Measurements from ENCODE around the gene CNTFR.
"Not testable (repeated sequence)": the region's sequence is repeated elsewhere in the genome, so short reads cannot be mapped to it uniquely, and the experiment has no call there.

The CNTFR gene, protein sequence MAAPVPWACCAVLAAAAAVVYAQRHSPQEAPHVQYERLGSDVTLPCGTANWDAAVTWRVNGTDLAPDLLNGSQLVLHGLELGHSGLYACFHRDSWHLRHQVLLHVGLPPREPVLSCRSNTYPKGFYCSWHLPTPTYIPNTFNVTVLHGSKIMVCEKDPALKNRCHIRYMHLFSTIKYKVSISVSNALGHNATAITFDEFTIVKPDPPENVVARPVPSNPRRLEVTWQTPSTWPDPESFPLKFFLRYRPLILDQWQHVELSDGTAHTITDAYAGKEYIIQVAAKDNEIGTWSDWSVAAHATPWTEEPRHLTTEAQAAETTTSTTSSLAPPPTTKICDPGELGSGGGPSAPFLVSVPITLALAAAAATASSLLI

DNA sequence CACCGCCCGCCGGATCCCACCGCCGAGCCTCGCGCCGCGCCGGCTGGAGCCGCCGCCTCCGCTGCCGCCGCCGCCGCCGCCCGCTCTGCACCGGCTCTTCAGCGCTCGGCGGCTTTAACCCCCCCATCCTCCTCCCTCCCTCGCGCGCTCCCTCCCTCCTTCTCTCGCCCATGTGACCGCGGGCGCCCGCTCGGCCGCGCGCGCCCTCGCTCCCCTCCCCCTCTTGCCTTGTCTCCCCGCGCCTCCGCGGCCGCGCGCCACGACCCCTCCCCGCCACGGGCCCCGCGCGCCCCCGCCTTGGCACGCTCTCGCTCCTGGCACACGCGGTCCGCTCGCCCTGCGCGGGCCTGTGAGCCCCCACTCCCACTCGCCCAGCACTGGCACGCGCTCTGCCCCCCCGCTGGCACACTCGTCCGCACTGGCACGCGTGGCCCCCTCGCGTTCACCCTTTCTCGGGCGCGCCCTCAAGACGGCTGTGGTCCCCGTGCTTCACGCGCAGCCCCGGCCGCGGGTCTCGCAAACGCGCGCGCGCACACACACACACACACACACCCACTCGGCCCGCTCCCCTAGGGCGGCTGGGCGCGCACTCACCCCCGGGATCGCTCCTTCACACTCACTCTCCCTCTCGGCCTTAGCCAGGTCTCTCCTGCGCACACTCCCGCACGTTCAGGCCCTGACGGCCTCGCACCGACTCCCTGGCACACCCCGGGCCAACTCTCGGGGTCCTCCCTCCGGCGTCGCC lies at the start of gene CNTFR:
Gene CNTFR (minus strand): TSS at position 89 of the 745 bp plus-strand sequence. CDS start 20,743 bp downstream, outside the sequence.
- no peak for DNase-seq (ENCODE audit: low spot score)

DNA sequence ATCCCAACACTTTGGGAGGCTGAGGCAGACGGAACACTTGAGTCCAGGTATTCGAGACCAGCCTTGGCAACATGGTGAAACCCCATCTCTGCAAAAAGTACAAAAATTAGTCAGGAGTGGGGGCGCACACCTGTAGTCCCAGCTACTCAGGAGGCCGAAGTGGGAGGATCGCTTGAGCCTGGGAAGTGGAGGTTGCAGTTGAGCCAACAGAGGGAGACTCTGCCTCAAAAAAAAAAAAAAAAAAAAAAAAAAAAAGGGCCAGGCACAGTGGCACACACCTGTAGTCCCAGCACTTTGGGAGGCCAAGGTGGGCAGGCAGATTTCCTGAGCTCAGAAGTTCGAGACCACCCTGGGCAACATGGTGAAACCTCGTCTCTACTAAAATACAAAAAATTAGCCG lies 49.8 kb upstream of the CNTFR start:
- not testable (repeated sequence) for DNase-seq (ENCODE audit: low spot score)

DNA sequence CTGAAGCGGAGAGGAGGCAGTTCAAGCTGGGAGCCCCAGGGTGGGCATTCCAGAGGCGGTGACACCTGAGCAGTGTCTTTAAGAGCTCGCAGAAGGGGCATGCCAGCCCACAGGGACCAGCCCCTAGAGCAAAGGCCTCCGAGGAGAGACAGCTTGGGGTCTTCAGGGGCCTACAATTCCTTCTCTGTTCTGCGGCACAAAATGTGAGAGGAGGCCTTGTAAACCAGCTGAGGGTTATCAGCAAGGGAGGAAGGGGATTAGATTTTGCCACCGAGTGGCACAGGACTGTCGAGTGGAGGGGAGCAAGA lies 48.6 kb upstream of the CNTFR start:
- no peak for DNase-seq (ENCODE audit: low spot score)

DNA sequence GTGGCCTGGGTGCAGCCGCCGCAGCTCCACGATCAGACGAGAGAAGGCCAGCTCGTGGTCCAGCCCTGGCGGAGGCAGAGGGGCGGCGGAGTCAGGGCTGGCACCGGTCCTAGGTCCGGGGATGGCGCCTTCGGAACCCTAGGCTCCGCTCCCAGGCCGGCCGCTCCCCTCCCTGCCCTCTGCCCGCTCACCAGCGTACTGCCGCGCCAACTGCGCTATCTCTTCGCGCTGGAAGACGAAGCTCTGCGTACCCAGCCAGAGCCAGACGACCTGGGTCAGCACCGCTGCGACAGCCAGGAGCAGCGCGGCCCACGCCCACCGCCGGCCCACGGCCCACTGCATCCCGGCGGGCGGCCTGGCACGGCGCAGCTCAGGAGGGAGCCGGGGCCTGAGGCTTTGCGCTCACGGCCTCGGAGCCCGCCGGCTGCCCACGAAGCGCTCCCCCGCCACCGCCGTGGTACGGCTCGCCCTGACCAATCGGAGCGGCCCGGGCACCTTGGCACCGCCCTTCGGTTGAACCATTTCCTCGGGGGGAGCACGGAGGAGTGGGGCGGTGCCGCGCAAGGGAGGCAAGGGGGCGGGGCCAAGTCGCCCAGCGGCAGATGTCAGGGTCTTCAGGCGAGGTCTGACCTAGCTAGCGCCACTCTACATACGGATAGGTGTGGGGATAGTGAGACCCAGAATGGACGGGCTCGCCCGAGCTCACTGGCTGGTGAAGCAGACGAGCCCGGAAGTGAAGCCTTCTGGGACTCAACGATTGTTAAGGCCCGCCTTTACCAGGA lies 48.0 kb upstream of the CNTFR start, which contains the start of gene SIGMAR1:
Gene SIGMAR1 (minus strand): TSS at position 432 of the 782 bp plus-strand sequence. CDS start 90 bp downstream, at position 342.
- DNase-seq (ENCODE audit: low spot score) = peak; percentile 92

DNA sequence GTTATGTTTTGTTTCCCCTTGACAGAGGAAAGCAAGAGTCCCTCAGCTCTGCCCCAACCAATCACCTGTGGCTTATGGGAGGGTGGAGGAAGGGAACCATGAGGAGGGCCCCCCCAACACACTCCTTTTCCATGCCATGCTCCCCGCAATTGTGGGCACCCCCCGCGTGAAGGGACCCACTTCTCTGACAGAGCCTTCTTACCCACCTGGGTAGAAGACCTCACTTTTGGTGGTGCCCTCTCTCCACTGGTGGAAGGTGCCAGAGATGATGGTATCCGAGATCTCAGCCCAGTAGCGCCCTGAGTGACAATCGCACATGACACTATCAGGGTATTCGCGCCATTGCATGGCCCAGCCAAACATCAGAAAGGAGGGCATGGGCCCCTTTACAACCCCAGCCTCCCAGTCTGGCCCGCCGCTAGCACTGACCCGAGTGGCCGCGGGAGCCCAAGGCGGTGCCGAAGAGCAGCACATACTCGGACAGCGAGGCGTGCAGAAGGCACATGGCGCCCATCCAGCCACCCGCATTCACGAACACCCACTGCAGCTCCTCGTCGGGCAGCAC lies 47.3 kb upstream of the CNTFR start:
- no peak for DNase-seq (ENCODE audit: low spot score)

DNA sequence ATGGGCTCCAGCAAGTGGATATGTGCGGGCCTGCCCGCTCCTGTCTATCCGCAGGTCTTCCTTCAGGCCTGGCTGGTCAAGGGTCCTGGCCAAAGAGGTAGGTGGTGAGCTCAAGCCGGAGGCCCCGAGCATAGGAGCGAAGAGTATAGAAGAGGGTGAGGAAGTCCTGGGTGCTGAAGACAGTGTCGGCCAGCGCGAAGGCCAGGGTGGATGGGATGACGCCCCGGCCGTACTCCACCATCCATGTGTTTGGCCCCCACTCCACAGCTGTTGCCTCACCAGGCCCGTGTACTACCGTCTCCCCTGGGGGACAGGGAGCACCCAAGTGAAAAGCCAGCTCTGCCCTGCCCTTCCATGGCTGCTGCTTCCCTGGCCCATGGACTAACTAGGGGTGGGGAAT lies 46.0 kb upstream of the CNTFR start:
- DNase-seq (ENCODE audit: low spot score) = no peak

DNA sequence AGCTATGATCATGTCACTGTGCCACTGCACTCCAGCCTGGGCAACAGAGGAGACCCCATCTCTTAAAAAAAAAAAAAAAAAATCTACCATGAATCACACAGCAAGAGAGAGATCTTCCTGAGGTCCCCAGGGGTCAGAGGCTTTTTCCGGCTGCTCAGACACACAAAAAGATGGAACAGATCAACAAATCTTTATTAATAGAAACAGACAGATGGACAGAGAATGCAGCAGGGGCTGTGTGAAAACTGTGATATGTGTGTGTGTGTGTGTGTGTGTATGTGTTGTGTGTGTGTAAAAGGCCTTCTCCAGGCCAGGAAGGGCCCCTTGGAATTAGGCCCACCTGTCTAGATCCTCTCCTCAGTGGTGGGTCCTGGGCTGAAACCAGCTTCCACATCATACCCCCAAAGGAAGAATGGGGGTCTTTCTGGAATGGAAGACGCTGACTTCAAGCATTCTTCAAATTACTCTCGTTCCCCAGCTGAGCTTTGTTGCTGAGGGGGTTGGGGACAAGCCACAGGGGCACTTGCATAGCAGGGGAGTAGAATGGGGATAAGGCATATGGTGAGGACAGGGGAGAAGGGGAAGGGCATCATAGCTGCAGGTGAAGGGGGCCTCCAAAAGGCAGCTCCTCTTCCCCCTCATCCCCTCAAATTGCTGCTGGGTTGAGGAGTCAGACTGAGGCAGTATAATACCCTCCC lies 45.2 kb upstream of the CNTFR start:
- no peak for DNase-seq (ENCODE audit: low spot score)

DNA sequence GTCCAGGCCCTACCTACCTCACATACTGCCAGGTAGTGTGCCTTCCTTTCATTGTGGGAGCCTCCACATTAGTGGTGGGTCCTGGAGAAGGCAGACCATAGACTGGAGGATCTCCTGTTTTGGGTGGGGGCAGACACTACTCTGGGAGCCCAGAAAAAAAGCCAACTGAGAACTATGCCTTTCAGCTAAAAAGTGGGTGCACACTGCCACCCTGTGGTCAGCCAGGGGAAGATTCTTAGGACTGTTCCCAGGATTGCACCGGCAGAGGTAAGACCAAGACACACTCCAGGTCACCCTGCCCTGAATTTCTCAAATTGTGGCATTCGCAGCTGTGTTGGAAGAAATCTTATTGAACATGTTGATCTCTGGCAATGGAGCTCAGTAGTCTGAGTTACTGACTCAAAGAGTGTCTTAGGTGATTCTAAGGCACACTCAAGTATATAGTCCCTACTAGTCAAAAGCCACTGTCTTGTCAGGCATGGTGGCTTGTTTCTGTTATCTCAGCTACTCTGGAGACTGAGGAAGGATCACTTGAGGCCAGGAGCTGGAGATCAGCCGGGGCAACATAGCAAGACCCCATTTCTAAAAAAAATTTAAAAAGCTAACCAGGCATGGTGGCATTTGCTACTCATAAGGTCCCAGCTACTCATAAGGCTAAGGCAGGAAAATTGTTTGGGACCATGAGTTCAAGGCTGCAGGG lies 44.5 kb upstream of the CNTFR start:
- peak; percentile 76 for DNase-seq (ENCODE audit: low spot score)

DNA sequence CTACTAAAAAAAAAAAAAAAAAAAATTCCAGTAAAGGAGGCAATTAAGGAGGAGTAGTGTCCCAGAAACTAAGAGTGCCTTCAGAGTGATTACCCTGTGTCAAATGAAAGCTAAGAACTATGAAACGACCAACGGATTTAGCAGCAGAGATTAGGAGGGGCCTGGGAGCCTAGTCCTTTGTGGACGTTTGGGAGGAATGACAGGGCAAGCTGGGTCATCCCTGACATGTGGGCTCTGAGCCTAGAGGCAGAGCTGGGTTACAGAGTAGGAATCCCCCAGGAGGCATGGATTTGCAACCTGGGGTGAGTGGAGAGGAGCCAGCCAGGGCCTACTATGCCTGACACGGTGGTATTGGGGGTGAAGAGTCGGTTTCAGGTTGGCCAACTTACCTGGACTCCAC lies 43.6 kb upstream of the CNTFR start:
- DNase-seq (ENCODE audit: low spot score) = no peak

DNA sequence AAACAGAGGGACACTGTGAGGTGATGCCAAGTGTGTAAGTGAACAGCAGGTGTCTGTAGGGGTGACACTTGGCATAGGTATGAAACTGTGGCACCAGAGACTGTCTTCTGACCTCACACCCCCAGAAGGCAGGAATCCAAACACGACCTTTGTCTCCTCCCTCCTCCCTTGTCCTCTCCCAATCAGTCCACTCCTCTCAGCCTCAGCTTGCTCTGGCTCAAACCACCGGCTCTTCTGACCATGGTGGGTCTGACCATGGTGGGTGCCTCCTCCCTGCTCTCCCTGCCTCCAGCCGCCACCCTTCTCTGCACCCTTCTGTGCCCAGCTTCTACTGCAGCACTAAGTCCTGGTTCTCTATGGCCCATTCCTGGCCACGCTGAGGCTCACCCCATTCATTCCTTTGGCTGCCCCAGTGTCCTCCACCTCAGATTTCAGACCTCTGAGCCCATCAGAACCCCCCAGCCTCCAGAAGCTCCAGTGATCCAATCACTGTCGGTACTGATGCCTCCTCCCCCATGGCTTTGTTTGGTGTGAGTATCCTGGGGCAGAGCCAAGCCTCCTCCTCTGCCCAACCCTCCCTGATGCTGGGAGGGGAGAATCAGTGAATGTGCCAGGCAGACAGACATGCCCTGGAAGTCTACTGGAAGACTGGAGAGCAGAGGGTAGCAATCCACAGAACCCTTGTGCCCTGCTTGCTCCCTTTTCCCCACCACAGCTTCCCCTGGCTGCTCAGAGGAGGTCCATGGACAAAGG lies 41.1 kb upstream of the CNTFR start:
- DNase-seq (ENCODE audit: low spot score) = no peak

DNA sequence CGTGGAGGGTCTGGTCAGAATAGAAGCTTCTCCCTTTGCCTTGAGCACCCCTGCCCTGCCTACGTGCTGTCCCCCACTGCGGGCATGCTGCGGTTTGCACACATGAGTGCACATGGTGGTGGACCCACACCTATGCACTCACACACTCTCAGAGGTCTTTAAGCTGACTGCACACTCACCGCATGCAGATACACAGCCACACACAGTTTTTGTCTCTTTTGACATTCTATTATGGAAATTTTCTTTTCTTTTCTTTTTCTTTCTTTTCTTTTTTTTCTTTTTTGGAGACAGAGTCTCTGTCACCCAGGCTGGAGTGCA lies 39.9 kb upstream of the CNTFR start:
- DNase-seq (ENCODE audit: low spot score) = no peak

DNA sequence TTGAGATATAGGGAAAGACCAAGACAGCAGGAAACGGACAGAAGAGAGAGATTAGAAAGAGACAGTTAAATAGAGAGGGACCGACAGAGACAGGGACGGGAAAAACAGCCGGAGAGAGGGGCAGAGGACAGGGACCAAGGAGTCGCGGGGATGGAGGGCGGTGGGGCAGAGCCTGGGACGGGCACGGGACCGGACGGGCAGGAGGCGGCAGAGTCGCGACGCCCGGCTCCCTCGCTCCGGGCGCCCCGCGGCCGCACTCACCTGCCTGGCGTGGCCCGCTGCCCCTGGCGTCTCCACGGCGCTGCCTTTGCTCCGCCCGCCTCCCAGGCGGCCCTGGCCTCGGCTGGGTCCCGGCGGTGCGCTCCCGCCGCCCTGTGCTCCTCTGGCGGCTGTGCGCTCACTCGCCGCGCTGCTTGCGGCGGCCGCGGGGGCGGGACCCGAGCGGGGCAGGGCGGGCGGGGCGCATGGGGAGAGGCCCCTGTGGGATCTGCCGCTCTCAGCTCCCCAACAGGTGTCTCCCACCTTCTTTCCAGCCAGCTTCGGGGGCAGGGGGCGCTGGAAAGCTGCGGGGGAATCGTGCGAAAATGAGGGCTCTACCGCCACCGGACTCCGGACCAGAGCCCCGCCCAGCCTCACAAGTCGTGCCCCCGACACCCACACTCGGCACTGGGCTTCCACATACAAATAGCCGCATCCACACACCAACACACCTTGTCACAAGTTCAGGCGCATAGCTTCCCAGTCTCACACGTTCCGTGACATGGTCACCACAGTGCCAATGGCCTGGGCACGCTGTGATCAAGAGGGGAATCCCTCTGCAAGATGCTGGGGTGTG lies 39.3 kb upstream of the CNTFR start, which contains the start of gene ARID3C:
Gene ARID3C (minus strand): TSS at position 411 of the 835 bp plus-strand sequence. CDS start 1,052 bp downstream, outside the sequence.
- peak; percentile 35 for DNase-seq (ENCODE audit: low spot score)

DNA sequence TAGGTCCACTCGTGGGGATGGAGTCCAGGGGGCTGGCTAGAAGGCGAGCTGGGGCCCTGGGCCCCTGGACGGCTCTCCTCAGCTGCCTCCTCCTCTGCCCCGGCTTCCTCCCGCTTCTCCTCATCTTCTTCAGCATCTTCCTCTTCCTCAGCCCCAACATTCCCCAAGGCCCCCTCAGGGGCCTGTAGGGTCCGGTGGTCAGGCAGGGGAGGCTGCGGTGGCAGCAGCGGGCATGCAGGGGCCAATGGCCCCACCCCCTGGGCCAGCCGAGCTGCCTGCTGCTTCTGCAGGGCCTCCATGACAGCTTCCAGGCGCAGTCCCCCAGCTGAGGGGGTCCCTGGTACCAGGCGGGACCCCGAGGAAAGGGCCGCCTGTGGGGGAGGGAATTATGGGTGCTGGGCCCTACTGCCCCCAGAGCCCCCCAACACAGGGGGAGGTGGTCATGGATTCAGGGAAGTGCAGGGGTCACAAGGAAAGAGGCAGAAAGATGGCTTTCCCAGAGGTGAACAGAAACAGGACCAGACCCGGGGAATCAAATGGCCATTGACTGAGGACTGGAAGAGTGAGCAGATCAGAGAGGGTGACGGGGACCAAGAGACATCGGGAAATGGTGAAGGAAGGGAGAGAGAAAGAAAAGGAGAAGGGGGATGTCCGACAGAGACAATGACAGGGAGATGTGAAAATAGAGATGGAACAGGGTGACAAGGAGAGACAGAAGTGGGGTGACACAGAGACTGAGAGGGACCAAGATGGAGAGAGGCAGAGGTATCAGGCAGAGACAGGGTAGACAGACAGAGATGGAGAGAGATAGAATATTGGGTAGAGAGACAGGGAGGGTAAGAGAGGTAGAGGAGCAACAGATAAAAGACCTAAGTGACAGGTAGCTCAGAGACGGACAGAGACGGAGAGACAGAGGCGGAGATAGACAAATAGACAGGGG lies 38.5 kb upstream of the CNTFR start:
- no peak for DNase-seq (ENCODE audit: low spot score)

DNA sequence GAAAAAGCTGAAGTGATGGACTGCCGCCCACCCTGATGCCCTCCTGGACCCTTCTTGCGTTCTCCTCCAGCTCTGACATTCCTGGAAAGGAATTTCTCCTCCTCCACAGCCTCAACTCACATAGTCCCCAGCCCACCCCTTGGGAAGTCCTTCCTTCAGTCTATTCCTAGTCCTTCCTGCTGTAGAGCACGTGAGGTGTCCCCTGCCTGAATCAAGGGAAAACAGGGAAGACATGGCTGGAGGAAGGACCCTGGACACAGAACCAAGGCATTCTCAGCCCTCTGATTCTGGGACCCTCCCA lies 35.6 kb upstream of the CNTFR start:
- no peak for DNase-seq (ENCODE audit: low spot score)

DNA sequence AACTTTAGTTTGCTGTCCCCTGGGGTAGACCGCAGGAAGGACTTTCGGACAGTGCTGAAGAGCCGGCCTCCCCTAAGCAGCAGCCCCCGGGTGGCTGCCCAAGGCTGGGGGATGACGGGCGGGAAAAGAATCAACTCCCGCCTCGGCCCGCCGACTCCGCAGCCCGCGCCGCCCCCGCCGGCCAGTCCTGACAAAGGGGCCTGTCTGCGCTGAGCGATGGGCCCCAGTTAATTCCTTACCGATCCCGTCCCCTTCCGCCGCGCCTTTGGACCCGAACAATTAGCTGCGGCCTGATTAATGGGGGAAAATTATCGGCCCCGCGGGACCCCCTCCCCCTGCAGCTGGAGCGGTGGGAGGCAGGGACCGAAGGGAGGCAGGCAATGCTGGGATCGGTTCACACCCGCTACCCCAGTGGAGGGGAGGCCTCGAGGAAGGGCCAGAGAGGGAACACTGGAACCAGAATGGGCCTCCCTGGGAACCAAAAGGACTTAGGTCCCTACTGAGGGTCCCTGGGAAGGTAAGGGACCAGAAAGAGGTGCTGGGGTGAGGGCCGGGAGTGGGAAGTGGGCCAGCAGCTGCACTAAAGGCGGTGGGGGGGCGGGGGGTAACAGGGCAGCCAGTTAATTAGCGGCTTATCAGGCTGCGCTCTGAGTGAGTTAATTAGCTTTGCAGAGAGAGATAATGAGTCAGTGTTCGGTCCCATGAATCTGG lies 35.1 kb upstream of the CNTFR start:
- DNase-seq (ENCODE audit: low spot score) = no peak

DNA sequence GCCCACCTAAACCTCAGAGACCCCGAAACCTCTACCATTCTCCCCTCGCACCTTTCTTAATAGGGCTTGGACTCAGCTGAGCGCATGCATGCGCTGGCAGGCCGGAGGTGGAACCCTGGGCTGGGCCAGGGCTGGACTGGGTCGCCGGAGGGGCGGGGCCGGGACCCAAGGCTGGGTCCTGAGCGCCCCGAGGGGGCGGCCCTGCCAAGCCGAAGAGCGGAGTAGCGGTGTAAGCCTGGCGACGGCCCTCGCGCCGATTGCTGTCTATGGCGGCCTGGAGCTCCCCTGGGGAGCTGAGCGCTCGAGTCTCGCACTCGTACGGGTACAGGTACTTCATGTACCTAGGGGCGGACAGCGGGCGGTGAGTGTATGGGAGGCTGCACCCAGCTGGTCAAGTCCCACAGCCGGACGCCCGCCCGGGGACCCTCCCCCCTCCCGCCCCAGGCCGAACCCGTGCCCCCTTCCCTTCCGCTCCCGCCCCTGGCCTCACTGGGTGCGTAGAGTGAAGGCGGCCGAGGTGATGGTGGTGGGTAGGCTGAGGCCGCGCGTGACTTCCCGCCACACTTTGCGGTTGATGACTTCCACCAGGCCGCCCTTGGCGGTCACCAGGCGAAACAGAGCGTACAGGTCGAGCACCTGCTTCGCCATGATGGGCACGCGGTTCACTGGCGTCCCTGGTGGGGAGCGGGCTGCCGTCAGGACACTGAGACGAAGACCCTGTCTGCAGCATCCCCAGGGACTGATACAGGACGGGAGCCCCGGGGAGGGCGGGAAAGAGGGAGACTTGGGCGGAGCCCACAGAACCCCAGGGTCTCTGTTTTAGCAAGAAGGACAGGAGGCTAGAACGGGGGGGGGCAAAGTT lies 34.1 kb upstream of the CNTFR start:
- no peak for DNase-seq (ENCODE audit: low spot score)

Data from LoVo (cell line).